CD4-positive, CD25-positive, alpha-beta regulatory T cell (primary cell): ENCODE measurements around the gene CNTN2. TPM values are rescaled to one million over a fixed set of nuclear protein-coding genes. Genes with fewer than 3 reads are reported as not detected.

Experiments
- ATAC-seq, 2 donors: fragments of 150-1000 bp; cut with Tn5 transposase; one replicate each; pipeline ENCODE4 v1.10.0; 2021; ENCODE audit warnings: low read depth in 2 of 2, moderate number of reproducible peaks in 2 of 2, moderate library complexity in 1 of 2
- DNase-seq, 3 donors: peaks; one replicate each; pipeline versions ENCODE4 v3.0.0 to v3.0.0-alpha.2; 2012 to 2022; ENCODE audit warnings: mixed read lengths in 1 of 3
- H3K27ac ChIP-seq: one replicate; pipeline ENCODE4 v1.7.0; 2013; ENCODE audit warnings: mild to moderate bottlenecking, low read length; ENCODE audit not compliant: insufficient read depth, poor library complexity, severe bottlenecking
- H3K27me3 ChIP-seq: one replicate; pipeline ENCODE4 v1.7.0; 2013; ENCODE audit warnings: low read length; ENCODE audit not compliant: control insufficient read depth, insufficient read depth
- H3K36me3 ChIP-seq: one replicate; pipeline ENCODE4 v1.7.0; 2013; ENCODE audit warnings: mild to moderate bottlenecking, low read length, moderate library complexity; ENCODE audit not compliant: control insufficient read depth, insufficient read depth
- H3K4me1 ChIP-seq: 2 replicates; pipeline ENCODE4 v1.7.0; 2013; ENCODE audit warnings: mild to moderate bottlenecking, low read length; ENCODE audit not compliant: insufficient read depth, control insufficient read depth, poor library complexity, severe bottlenecking
- H3K4me3 ChIP-seq: one replicate; pipeline ENCODE4 v1.7.0; 2013; ENCODE audit warnings: low read depth, mild to moderate bottlenecking, low read length, moderate library complexity
- H3K9me3 ChIP-seq, 2 experiments: 1 replicate in 1 of 2; 2 replicates in 1 of 2; pipeline ENCODE4 v1.7.0; 2013; ENCODE audit warnings: low read length in 2 of 2, mild to moderate bottlenecking in 1 of 2, moderate library complexity in 1 of 2; ENCODE audit not compliant: control insufficient read depth in 2 of 2
- H3K27ac Mint-ChIP-seq, 3 donors: one replicate each; pipeline ENCODE4 v1.8.0; 2020 to 2022; ENCODE audit warnings: mild to moderate bottlenecking in 3 of 3, mixed read lengths in 3 of 3, moderate library complexity in 2 of 3
- H3K27me3 Mint-ChIP-seq: one replicate; pipeline ENCODE4 v1.8.0; 2022; ENCODE audit warnings: mild to moderate bottlenecking, mixed read lengths
- H3K36me3 Mint-ChIP-seq: one replicate; pipeline ENCODE4 v1.8.0; 2020; ENCODE audit warnings: mixed read lengths
- H3K4me1 Mint-ChIP-seq, 4 donors: one replicate each; pipeline ENCODE4 v1.8.0; 2020 to 2022; ENCODE audit warnings: mixed read lengths in 4 of 4, mild to moderate bottlenecking in 1 of 4
- H3K4me3 Mint-ChIP-seq, 4 donors: one replicate each; pipeline ENCODE4 v1.8.0; 2020 to 2022; ENCODE audit warnings: mild to moderate bottlenecking in 4 of 4, mixed read lengths in 4 of 4, moderate library complexity in 3 of 4
- H3K9me3 Mint-ChIP-seq, 7 donors: one replicate each; pipeline ENCODE4 v1.8.0; 2020 to 2022; ENCODE audit warnings: mixed read lengths in 7 of 7, mild to moderate bottlenecking in 3 of 7, moderate library complexity in 2 of 7
- polyA plus RNA-seq, 4 donors: library from polyadenylated mRNA; unstranded; fragments of 300-500 nt; fragmentation: Illumina TruSeq; gene quantifications; one replicate each; pipeline ENCODE4 v1.2.3, GENCODE V29; 2021
- total RNA-seq: library from RNA; stranded (reverse); gene quantifications from one replicate; pipeline ENCODE4 v1.2.3, GENCODE V29; 2022

CNTN2 gene
- total and polyA plus RNA-seq, 5 donors from 2014 or later, result not detected

DNA sequence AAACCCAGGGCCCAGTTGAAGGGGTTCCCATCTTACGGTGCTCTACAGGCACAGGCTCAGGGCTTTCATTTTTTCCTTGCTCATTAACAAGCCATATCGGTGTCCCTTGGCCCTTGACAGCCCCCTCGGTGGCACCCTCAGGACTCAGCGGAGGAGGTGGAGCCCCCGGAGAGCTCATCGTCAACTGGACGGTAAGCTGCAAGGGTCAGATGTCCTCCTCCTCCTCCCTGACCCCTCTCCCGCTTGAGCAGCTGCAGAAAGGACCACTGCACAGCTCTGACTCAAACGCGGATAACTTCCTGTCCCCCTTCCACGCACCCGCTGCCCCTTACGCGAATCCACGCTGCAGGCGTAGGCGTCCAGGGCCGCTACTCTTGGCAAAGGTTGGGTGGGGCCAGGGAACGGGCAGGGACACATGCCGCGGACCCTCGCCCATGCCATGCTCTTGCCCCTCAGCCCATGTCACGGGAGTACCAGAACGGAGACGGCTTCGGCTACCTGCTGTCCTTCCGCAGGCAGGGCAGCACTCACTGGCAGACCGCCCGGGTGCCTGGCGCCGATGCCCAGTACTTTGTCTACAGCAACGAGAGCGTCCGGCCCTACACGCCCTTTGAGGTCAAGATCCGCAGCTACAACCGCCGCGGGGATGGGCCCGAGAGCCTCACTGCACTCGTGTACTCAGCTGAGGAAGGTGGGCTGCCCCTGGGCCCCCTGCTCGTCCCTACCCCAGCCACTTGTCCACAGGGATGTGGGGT, 26.5 kb downstream of the CNTN2 start:
- Histone ChIP-seq H3K36me3 (no peaks in the 10 kb centered on the region), H3K9me3 (no peaks in the 10 kb centered on the region), H3K4me1 (no peaks in the 10 kb centered on the region), H3K27ac (no peak overlapping the region), H3K4me3 (no peak overlapping the region), H3K27me3 (no peaks in the 10 kb centered on the region)
- no peaks in the 10 kb centered on the region for H3K4me1 Mint-ChIP-seq
- H3K27ac Mint-ChIP-seq, result no peak overlapping the region
- ATAC-seq (no peak), DNase-seq (no peak)
- H3K9me3 Mint-ChIP-seq, result peaks cover 0 to 2% (median 0%) of the 10 kb centered on the region in 7 donors
- peaks cover 4% of the 10 kb centered on the region for H3K27me3 Mint-ChIP-seq
- no peak overlapping the region for H3K4me3 Mint-ChIP-seq
- no peaks in the 10 kb centered on the region for H3K36me3 Mint-ChIP-seq

DNA sequence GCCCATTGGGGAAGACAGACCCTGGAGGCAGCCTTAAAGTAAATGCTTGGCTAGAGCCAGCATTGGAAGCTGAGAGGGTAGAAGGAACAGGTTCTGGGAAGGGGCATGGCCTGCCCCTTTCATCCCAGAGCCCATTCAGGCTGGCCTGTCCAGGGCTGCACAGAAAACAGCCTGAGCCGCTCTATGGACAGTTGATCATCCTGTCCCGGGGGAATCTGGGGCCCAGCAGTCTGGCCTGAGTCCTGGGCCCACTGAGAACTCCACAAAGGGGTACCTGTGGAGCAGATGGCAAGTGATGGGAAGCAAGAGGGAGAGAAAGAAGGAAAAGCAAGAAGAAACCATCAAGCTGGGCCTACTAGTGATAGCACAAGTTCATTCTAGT, 28.0 kb downstream of the CNTN2 start:
- H3K9me3 Mint-ChIP-seq, result peaks cover 0 to 2% (median 0%) of the 10 kb centered on the region in 7 donors
- H3K27me3 Mint-ChIP-seq, result no peaks in the 10 kb centered on the region
- H3K27ac Mint-ChIP-seq, result no peak overlapping the region

DNA sequence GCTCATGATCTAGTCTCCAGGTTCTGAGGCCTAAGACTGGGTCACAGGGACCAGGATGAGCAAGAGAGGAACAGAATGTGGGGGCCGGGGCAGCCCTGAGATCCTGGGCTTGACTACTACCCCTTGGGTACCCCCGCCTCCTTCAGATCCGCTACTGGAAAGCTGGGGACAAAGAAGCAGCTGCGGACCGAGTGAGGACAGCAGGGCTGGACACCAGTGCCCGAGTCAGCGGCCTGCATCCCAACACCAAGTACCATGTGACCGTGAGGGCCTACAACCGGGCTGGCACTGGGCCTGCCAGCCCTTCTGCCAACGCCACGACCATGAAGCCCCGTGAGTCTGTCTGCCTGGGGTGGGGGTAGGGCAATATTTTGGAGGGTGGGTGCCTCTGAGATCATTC, 28.8 kb downstream of the CNTN2 start:
- DNase-seq (no peak), ATAC-seq (no peak)
- no peaks in the 10 kb centered on the region for H3K9me3 ChIP-seq
- Mint-ChIP-seq H3K4me3 (no peak overlapping the region), H3K4me1 (peaks cover 0 to 2% (median 0%) of the 10 kb centered on the region in 4 donors), H3K27ac (no peak overlapping the region), H3K27me3 (no peaks in the 10 kb centered on the region), H3K36me3 (no peaks in the 10 kb centered on the region), H3K9me3 (no peaks in the 10 kb centered on the region)
- no peaks in the 10 kb centered on the region for H3K36me3 ChIP-seq
- H3K4me3 ChIP-seq, result no peak overlapping the region
- no peaks in the 10 kb centered on the region for H3K27me3 ChIP-seq
- H3K4me1 ChIP-seq, result no peaks in the 10 kb centered on the region
- H3K27ac ChIP-seq, result no peak overlapping the region

More for the DNA sequence above, 28.0 kb downstream of the CNTN2 start:
- H3K4me3 ChIP-seq, result no peak overlapping the region
- no peaks in the 10 kb centered on the region for H3K9me3 ChIP-seq
- DNase-seq (no peak), ATAC-seq (no peak)
- H3K36me3 Mint-ChIP-seq, result no peaks in the 10 kb centered on the region
- no peak overlapping the region for H3K27ac ChIP-seq
- no peaks in the 10 kb centered on the region for H3K36me3 ChIP-seq
- H3K27me3 ChIP-seq, result no peaks in the 10 kb centered on the region
- H3K4me1 Mint-ChIP-seq, result peaks cover 0 to 2% (median 0%) of the 10 kb centered on the region in 4 donors
- H3K4me3 Mint-ChIP-seq, result no peak overlapping the region
- no peaks in the 10 kb centered on the region for H3K4me1 ChIP-seq

DNA sequence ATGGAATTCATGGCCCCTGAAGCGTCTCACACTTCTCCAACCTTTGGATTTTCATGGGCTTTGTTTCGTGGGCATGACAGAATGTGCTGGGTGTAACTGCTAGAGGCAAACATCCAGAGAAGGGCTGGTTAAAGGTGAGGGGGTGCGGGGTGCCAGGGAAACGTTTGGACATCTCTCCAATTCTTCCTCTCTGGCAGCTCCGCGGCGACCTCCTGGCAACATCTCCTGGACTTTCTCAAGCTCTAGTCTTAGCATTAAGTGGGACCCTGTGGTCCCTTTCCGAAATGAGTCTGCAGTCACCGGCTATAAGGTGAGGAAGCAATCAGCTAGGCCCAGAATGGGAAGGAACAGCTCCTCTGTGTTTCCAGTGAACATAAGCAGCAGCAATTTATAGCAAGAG, 29.3 kb downstream of the CNTN2 start:
- no peaks in the 10 kb centered on the region for H3K27me3 Mint-ChIP-seq
- no peak for ATAC-seq

DNA sequence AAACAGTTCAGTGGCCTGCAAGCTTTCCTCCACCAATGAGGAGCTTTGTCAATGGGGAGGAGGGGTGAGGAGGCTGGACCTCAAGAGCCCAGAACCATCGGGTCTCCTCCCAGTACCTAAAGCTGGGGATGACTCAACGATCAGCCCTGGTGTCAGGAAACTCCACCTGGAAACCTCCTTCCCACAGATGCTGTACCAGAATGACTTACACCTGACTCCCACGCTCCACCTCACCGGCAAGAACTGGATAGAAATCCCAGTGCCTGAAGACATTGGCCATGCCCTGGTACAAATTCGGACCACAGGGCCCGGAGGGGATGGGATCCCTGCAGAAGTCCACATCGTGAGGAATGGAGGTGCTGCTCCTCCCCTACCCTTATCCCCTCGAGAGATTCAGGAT, 29.9 kb downstream of the CNTN2 start:
- H3K4me3 Mint-ChIP-seq, result no peak overlapping the region
- DNase-seq, result no peak
- H3K4me1 ChIP-seq, result no peaks in the 10 kb centered on the region

More for the DNA sequence above, 29.3 kb downstream of the CNTN2 start:
- H3K9me3 ChIP-seq, result no peaks in the 10 kb centered on the region
- no peak overlapping the region for H3K27ac ChIP-seq
- no peaks in the 10 kb centered on the region for H3K4me1 ChIP-seq
- Mint-ChIP-seq H3K9me3 (no peaks in the 10 kb centered on the region), H3K4me1 (peaks cover 0 to 2% (median 0%) of the 10 kb centered on the region in 4 donors), H3K4me3 (no peak overlapping the region), H3K36me3 (no peaks in the 10 kb centered on the region), H3K27ac (no peak overlapping the region)
- H3K4me3 ChIP-seq, result no peak overlapping the region
- DNase-seq, result no peak
- no peaks in the 10 kb centered on the region for H3K27me3 ChIP-seq
- no peaks in the 10 kb centered on the region for H3K36me3 ChIP-seq

DNA sequence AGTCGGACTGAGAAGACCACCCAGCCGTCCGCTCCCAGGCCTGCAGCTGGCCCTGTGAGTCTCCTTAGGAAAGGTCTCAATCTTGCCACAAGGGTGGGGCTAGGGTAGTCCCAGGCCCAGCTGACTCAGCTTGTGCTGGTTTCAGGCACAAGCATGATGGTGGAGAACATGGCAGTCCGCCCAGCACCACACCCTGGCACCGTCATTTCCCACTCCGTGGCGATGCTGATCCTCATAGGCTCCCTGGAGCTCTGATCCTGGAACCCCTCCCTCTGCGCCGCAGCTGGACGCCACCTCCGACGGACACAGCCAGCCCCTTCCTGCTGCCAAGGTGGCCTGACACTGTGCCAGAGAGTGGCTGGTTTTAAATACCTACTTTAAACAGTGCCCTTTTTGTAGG, 30.5 kb downstream of the CNTN2 start:
- Histone ChIP-seq H3K4me3 (no peak overlapping the region), H3K27me3 (no peaks in the 10 kb centered on the region), H3K4me1 (no peaks in the 10 kb centered on the region), H3K9me3 (no peaks in the 10 kb centered on the region), H3K27ac (no peak overlapping the region), H3K36me3 (no peaks in the 10 kb centered on the region)
- H3K36me3 Mint-ChIP-seq, result no peaks in the 10 kb centered on the region
- ATAC-seq, result no peak
- H3K9me3 Mint-ChIP-seq, result no peaks in the 10 kb centered on the region
- DNase-seq, result no peak
- no peaks in the 10 kb centered on the region for H3K27me3 Mint-ChIP-seq
- H3K27ac Mint-ChIP-seq, result no peak overlapping the region
- peaks cover 0 to 2% (median 0%) of the 10 kb centered on the region in 4 donors for H3K4me1 Mint-ChIP-seq
- H3K4me3 Mint-ChIP-seq, result no peak overlapping the region

More for the DNA sequence above, 29.9 kb downstream of the CNTN2 start:
- H3K9me3 ChIP-seq, result no peaks in the 10 kb centered on the region
- Mint-ChIP-seq H3K27ac (no peak overlapping the region), H3K4me1 (peaks cover 0 to 2% (median 0%) of the 10 kb centered on the region in 4 donors), H3K9me3 (no peaks in the 10 kb centered on the region), H3K36me3 (no peaks in the 10 kb centered on the region), H3K27me3 (no peaks in the 10 kb centered on the region)
- no peaks in the 10 kb centered on the region for H3K27me3 ChIP-seq
- H3K36me3 ChIP-seq, result no peaks in the 10 kb centered on the region
- no peak overlapping the region for H3K27ac ChIP-seq
- H3K4me3 ChIP-seq, result no peak overlapping the region
- no peak for ATAC-seq

DNA sequence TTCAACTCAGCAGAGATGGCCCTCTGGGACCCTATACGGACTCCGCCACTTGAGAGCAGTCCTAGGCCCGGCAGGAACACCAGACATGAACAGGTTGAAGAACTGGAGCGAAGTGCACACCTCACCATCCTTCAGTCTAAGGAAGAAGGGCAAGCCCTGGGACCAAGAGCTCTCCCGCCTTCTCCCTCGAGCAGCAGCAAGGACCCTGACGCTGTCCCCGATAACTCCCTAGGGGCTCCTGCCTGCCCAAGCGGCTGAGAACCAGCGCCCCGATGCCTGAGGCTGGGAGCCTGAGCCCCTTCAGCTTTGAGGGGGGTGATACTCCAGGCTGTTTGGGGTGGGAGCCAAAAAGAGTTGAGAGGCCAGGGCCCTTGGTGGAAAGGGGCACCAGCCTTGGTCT, 31.1 kb downstream of the CNTN2 start:
- H3K36me3 Mint-ChIP-seq, result no peaks in the 10 kb centered on the region
- no peaks in the 10 kb centered on the region for H3K4me1 ChIP-seq
- H3K27me3 ChIP-seq, result no peaks in the 10 kb centered on the region
- H3K4me1 Mint-ChIP-seq, result peaks cover 0 to 2% (median 0%) of the 10 kb centered on the region in 4 donors
- no peak overlapping the region for H3K4me3 ChIP-seq
- H3K36me3 ChIP-seq, result no peaks in the 10 kb centered on the region
- no peak overlapping the region for H3K27ac ChIP-seq
- no peaks in the 10 kb centered on the region for H3K9me3 Mint-ChIP-seq
- no peak overlapping the region for H3K27ac Mint-ChIP-seq
- no peaks in the 10 kb centered on the region for H3K9me3 ChIP-seq
- ATAC-seq (no peak), DNase-seq (no peak)
- no peak overlapping the region for H3K4me3 Mint-ChIP-seq
- no peaks in the 10 kb centered on the region for H3K27me3 Mint-ChIP-seq

DNA sequence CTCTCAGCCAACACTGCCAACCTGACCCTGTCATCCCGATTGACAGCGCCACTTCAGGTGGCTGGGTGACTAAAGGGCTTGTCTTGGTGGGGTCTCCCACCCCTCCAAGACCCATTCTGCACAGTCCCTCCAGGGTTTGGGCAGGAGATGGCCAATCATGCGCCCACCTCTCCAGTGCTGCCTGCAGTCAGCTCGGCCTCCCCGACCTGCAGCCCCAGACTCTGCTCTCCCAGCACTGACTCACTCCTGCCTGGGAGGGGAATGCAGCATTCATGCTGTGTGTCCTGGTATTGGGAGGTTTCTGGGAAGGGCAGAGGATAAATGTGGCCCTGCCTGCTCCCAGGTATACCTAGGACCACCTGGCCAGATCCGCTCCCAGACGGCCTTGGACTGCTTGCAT, 31.5 kb downstream of the CNTN2 start:
- H3K36me3 Mint-ChIP-seq, result no peaks in the 10 kb centered on the region
- H3K27ac Mint-ChIP-seq, result no peak overlapping the region
- H3K4me3 ChIP-seq, result no peak overlapping the region
- no peak overlapping the region for H3K27ac ChIP-seq
- H3K36me3 ChIP-seq, result no peaks in the 10 kb centered on the region
- no peak for DNase-seq
- H3K4me1 Mint-ChIP-seq, result peaks cover 0 to 2% (median 0%) of the 10 kb centered on the region in 4 donors
- no peaks in the 10 kb centered on the region for H3K9me3 ChIP-seq
- no peaks in the 10 kb centered on the region for H3K4me1 ChIP-seq
- H3K27me3 ChIP-seq, result no peaks in the 10 kb centered on the region
- no peak overlapping the region for H3K4me3 Mint-ChIP-seq
- H3K9me3 Mint-ChIP-seq, result no peaks in the 10 kb centered on the region
- ATAC-seq, result no peak
- no peaks in the 10 kb centered on the region for H3K27me3 Mint-ChIP-seq
